Mammary epithelial cell (primary cell): ENCODE data around the gene MOCS1.

Source experiments
- EZH2 ChIP-seq: IDR thresholded peaks from 2 replicates; pipeline ENCODE4 v1.6.1; 2012; ENCODE audit warnings: low read length, inconsistent platforms, borderline replicate concordance
- TF ChIP-seq, protein P1 (sequence below), 2 donors: IDR thresholded peaks in 1 of 2; conservative IDR thresholded peaks in 1 of 2; 2 replicates each; pipeline ENCODE4 v1.5.1; 2011 to 2012; ENCODE audit warnings: inconsistent platforms in 2 of 2, low read length in 2 of 2, mild to moderate bottlenecking in 2 of 2, control low read depth in 1 of 2, low read depth in 1 of 2; ENCODE audit not compliant: insufficient read depth in 1 of 2; ENCODE audit errors: extremely low read depth in 1 of 2

DNA sequence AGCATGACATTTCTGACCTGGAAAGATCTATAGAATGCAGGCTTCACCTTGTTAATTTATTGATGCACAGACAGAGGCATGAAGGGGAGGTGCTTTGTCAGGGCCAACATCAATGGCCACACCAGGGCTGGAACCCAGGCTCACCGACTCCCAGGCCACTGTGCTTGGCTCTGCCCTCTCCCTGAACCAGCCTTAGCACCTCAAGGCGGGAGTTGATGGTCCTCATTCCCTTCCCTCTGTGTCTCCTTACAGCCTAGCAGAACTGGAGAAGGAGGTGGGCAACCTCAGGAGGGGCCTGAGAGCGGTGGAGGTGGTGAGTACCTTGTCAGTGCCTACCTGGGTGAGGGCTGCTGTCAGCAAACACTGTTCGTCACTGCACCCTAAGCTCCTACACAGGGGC lies 35.6 kb downstream of the MOCS1 start:
- TF ChIP-seq, protein P1, sequence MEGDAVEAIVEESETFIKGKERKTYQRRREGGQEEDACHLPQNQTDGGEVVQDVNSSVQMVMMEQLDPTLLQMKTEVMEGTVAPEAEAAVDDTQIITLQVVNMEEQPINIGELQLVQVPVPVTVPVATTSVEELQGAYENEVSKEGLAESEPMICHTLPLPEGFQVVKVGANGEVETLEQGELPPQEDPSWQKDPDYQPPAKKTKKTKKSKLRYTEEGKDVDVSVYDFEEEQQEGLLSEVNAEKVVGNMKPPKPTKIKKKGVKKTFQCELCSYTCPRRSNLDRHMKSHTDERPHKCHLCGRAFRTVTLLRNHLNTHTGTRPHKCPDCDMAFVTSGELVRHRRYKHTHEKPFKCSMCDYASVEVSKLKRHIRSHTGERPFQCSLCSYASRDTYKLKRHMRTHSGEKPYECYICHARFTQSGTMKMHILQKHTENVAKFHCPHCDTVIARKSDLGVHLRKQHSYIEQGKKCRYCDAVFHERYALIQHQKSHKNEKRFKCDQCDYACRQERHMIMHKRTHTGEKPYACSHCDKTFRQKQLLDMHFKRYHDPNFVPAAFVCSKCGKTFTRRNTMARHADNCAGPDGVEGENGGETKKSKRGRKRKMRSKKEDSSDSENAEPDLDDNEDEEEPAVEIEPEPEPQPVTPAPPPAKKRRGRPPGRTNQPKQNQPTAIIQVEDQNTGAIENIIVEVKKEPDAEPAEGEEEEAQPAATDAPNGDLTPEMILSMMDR (conservative IDR thresholded peaks at IDR 0.05 in 1 of 2, IDR thresholded peaks at IDR 0.05 in 1 of 2; ENCODE audit: extremely low read depth in 1 of 2, insufficient read depth in 1 of 2, low read depth in 1 of 2, low read length in 2 of 2): no peak
- TF ChIP-seq EZH2: no peak
